GM12873 (cell line): ENCODE data around the gene SNX12.

Experiments used
- TF ChIP-seq, protein P1 (sequence below): IDR thresholded peaks from 2 replicates; pipeline ENCODE4 v1.5.1; 2012; ENCODE audit warnings: low read depth, mild to moderate bottlenecking, moderate library complexity, low read length, control low read depth; ENCODE audit not compliant: insufficient read depth; ENCODE audit errors: missing control alignments

Gene SNX12

DNA sequence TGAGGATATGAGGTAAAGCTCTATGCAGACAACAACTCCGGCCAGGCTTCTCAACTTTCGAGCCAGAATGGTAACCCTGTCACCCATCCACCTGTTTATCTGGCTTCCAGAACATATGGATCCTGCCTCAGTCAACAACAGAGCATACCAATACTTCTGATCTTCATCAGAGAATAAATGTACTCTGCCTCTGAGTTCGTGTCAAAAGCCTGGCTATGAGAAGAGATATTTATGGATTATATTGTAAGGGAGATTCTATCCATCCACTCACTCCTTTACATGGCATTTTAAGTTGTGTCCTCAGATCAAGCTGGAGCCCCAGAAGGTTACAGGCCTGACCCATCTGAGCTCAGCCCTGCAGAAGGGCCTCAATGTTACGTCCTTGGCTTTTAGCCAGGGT is 17.8 kb upstream of the SNX12 start:
- TF ChIP-seq, protein P1, sequence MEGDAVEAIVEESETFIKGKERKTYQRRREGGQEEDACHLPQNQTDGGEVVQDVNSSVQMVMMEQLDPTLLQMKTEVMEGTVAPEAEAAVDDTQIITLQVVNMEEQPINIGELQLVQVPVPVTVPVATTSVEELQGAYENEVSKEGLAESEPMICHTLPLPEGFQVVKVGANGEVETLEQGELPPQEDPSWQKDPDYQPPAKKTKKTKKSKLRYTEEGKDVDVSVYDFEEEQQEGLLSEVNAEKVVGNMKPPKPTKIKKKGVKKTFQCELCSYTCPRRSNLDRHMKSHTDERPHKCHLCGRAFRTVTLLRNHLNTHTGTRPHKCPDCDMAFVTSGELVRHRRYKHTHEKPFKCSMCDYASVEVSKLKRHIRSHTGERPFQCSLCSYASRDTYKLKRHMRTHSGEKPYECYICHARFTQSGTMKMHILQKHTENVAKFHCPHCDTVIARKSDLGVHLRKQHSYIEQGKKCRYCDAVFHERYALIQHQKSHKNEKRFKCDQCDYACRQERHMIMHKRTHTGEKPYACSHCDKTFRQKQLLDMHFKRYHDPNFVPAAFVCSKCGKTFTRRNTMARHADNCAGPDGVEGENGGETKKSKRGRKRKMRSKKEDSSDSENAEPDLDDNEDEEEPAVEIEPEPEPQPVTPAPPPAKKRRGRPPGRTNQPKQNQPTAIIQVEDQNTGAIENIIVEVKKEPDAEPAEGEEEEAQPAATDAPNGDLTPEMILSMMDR = no peak

DNA sequence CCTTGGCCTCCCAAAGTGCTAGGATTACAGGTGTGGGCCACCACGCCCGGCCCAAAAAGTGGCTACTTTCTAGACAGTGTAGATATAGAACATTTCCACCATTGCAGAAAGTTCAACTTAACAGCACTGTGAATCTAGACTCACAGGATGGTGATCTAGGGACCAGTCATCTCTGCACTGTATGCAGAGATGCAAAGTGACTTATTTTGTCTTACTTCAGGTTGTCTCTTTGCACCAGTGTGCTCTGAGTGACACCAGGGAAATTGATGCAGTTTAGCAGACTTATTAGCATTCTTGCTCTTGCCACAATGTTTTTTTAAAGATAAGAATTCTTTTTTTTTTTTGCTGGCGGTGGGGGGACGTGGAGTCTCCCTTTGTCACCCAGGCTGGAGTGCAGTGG is 14.7 kb upstream of the SNX12 start:
- TF ChIP-seq, protein P1 = no peak

DNA sequence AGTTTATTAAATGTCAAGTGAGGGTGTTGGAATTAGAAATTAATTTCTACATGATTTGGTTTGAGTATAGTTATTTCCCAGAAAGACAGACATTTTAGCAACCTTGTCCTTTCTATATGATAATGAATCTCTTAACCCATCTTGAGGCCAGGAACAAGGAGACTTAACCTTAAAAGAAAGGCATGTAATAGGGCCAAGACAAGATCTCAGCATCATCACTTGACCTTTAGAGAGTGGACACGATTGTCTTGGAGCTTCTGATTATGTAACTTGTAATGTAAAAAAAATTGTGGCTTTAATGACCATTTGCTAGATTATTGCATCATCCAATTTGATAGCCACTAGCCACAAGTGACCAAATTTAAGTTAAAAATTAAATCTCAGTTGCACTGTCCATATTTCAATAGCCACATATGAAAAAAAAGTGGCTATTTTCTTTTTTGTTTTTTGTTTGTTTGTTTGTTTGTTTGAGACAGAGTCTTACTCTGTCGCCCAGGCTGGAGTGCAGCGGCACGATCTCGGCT is 14.1 kb upstream of the SNX12 start:
- TF ChIP-seq, protein P1 = no peak

DNA sequence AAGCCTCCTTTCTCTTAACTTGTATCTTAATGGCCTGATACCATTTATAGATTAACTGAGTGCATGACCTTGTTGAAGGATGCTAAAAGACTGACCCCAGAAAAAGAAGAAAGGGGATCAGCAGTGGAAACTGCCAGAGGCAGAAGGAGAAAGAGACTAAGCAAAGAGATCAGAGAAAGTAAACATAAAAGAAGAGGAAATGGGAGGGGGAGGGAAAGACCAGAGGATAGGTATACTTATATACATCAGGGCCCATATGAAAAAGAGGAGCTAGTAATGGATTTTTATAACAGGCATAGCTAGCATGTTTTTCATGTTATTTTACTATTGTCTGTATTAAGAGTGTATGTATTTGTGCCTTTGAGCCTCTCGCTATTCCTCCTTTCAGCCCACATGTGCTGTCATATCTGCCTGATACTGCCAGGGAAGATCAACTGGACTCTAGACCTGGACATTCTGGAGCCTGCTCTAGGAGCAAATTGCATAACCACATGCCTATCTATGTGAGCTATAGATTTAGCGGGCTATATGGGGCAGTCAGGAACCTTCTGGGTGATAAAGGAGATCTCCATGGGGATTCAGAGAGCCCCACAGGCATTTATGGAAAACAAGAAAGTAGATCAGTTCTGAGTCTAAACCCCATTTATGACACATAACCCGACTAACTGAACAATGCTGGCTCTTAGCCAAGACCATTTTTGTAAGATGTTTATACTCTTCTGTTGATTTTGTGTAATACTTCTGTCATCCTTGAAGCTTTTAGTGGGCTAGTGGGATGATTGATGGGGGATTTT is 13.4 kb upstream of the SNX12 start:
- TF ChIP-seq, protein P1 = no peak

DNA sequence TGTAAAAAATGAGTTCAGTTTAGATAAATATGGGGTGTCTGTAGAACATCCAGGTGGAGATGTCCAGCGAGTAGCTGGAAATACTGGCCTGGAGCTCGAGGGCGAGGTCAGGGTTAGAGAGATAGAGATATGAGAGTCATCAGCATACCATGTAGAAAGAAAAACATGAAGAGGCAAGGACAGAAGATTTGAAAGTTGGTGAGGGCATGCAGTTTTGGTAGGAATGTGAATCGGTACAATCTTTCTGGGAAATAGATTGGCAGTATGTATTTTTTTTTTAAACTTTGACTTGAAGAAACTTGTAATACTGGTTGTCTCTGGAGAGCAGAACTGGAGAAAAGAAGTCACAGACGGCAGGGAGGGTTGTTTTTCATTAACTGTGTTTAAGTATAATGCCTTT is 2.4 kb upstream of the SNX12 start:
- TF ChIP-seq, protein P1 = no peak

DNA sequence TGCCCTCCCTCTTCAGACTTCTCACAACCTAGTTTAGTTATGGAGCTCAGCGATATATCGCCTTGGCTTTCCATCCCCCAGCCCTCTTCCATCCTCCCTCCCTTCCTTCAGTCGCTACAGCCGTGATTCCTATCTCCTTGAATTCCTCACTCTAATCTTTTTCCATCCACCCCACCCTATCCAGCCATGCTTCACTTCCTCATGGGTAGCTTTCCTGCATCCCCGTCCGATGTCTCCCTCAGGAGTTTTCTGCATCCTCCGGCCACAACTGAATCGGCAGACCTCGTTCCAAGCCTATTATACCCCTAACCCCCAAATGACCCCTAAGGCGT is 456 bp downstream of the SNX12 start:
- TF ChIP-seq, protein P1 = no peak

DNA sequence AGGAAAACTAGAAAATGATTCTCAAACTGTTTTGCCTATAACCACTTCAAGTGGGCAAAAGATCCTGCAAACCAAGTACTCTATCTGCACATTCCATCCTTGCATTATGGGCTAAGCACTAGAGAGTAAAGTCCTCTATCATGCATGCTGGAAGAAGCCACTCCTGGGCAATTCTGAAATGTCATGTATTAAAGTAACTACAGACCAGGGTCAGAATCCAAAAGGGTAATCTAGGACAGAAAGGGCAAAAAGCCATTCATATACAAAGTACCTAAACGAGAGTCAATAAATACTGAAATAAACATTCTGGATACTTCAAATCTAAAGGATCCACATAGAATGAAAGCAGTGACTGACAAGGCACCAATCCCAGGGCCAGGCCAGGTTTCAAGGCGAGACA is 1.0 kb downstream of the SNX12 start:
- TF ChIP-seq, protein P1 = no peak

DNA sequence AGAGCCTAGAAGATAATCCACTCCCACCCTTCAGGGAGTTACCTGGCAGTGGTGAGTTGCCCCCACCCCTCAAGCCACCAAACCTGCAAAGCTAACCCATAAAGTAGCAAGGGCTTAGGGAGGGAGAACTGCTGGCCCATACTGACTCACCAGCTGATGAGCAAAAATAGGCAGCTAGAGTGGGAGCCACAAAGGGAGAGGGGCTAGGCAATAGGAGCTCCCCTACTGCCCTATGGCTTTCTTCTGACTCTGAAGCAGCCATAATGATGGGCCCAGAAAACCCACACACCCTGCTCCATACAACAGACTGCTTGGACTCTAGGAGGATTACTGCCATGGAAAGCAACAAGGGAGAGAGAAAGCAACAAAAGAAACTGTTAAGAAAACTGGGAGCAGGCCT is 8.0 kb downstream of the SNX12 start:
- TF ChIP-seq, protein P1 = no peak
